HepG2 (cell line): ENCODE data around the gene RPL35. TPM values are rescaled to one million over a fixed set of nuclear protein-coding genes. Genes with fewer than 3 reads are reported as not detected.
A peak's percentile ranks its signal among the peaks of the same experiment; 100 is the strongest.

ENCODE experiments used
- AGO1 ChIP-seq: fragments of 200-400 bp; formaldehyde crosslinking; IDR thresholded peaks from 2 replicates; pipeline ENCODE4 v1.6.1; 2017; ENCODE audit warnings: mild to moderate bottlenecking, low read depth, low read length, moderate library complexity; ENCODE audit not compliant: poor library complexity, severe bottlenecking
- ARID5B ChIP-seq: IDR thresholded peaks from 2 replicates; pipeline ENCODE4 v1.4.0; 2020; ENCODE audit warnings: mild to moderate bottlenecking, missing genetic modification reagents
- CHD4 ChIP-seq: fragments of 200-600 bp; sonication (generic); IDR thresholded peaks from 2 replicates; pipeline ENCODE4 v1.7.0; 2017; ENCODE audit warnings: mild to moderate bottlenecking, low read length, borderline replicate concordance
- HES4 ChIP-seq: sonication (generic); formaldehyde crosslinking; IDR thresholded peaks from 2 replicates; pipeline ENCODE4 v1.9.0; 2021; ENCODE audit warnings: mild to moderate bottlenecking, missing genetic modification reagents, borderline replicate concordance
- IRX3 ChIP-seq: sonication (generic); formaldehyde crosslinking; IDR thresholded peaks from 2 replicates; pipeline ENCODE4 v1.8.1; 2023; ENCODE audit warnings: mild to moderate bottlenecking, low read depth, missing genetic modification reagents, borderline replicate concordance
- MAFF ChIP-seq: IDR thresholded peaks from 2 replicates; pipeline ENCODE4 v1.6.1; 2011; ENCODE audit warnings: low read depth, low read length, improper control_type of control experiment
- MAZ ChIP-seq, 2 experiments: sonication (generic) in 1 of 2; formaldehyde crosslinking in 1 of 2; IDR thresholded peaks; 2 replicates each; pipeline versions ENCODE4 v1.5.0 to v1.6.1; 2012 to 2020; ENCODE audit warnings: low read depth in 2 of 2, mild to moderate bottlenecking in 2 of 2, borderline replicate concordance in 1 of 2, improper control_type of control experiment in 1 of 2, low read length in 1 of 2, missing genetic modification reagents in 1 of 2, moderate library complexity in 1 of 2
- MIXL1 ChIP-seq: IDR thresholded peaks from 2 replicates; pipeline ENCODE4 v1.6.1; 2016
- PATZ1 ChIP-seq: sonication (generic); formaldehyde crosslinking; IDR thresholded peaks from 2 replicates; pipeline ENCODE4 v1.4.0; 2020; ENCODE audit warnings: missing genetic modification reagents
- RBM39 ChIP-seq: fragments of 200-400 bp; formaldehyde crosslinking; IDR thresholded peaks from one replicate; pipeline ENCODE4 v1.6.1; 2018; ENCODE audit warnings: antibody characterized with exemption, mild to moderate bottlenecking, low read depth, low read length; ENCODE audit not compliant: poor library complexity, severe bottlenecking
- SAP130 ChIP-seq: IDR thresholded peaks from 2 replicates; pipeline ENCODE4 v1.6.1; 2016; ENCODE audit warnings: low read depth
- STAG1 ChIP-seq: sonication (generic); formaldehyde crosslinking; IDR thresholded peaks from 2 replicates; pipeline ENCODE4 v1.4.0; 2020; ENCODE audit warnings: missing genetic modification reagents
- TCF12 ChIP-seq, 2 experiments: fragments of 450-650 bp in 1 of 2; sonication (generic) in 1 of 2; formaldehyde crosslinking in 1 of 2; IDR thresholded peaks; 2 replicates each; pipeline versions ENCODE4 v1.6.1 to v1.8.0; 2017 to 2022; ENCODE audit warnings: antibody characterized with exemption in 1 of 2, mild to moderate bottlenecking in 1 of 2, missing genetic modification reagents in 1 of 2, moderate library complexity in 1 of 2
- TRIM24 ChIP-seq: sonication (generic); formaldehyde crosslinking; IDR thresholded peaks from 2 replicates; pipeline ENCODE4 v1.8.0; 2022; ENCODE audit warnings: mild to moderate bottlenecking, missing genetic modification reagents
- ZMYM2 ChIP-seq: sonication (generic); formaldehyde crosslinking; IDR thresholded peaks from 2 replicates; pipeline ENCODE4 v1.8.0; 2022; ENCODE audit warnings: mild to moderate bottlenecking, missing genetic modification reagents
- ZMYM3 ChIP-seq: sonication (generic); formaldehyde crosslinking; IDR thresholded peaks from 2 replicates; pipeline ENCODE4 v1.5.1; 2020; ENCODE audit warnings: mild to moderate bottlenecking, missing genetic modification reagents
- ZNF329 ChIP-seq: sonication (generic); formaldehyde crosslinking; IDR thresholded peaks from 2 replicates; pipeline ENCODE4 v1.9.0; 2021; ENCODE audit warnings: low read depth, mild to moderate bottlenecking, missing genetic modification reagents
- ZNF558 ChIP-seq: sonication (generic); formaldehyde crosslinking; IDR thresholded peaks from 2 replicates; pipeline ENCODE4 v1.9.0; 2022; ENCODE audit warnings: mild to moderate bottlenecking, missing genetic modification reagents, borderline replicate concordance
- ZNF660 ChIP-seq: sonication (generic); formaldehyde crosslinking; IDR thresholded peaks from 2 replicates; pipeline ENCODE4 v1.5.1; 2020; ENCODE audit warnings: mild to moderate bottlenecking, low read depth, missing genetic modification reagents, borderline replicate concordance
- ZNF704 ChIP-seq: sonication (generic); formaldehyde crosslinking; IDR thresholded peaks from 2 replicates; pipeline ENCODE4 v1.8.1; 2023; ENCODE audit warnings: mild to moderate bottlenecking, inconsistent platforms, moderate library complexity, missing genetic modification reagents, borderline replicate concordance
- ZNF761 ChIP-seq: sonication (generic); formaldehyde crosslinking; conservative IDR thresholded peaks from 2 replicates; pipeline ENCODE4 v1.4.0; 2020; ENCODE audit warnings: mild to moderate bottlenecking, missing genetic modification reagents
- ZNF768 ChIP-seq: sonication (generic); formaldehyde crosslinking; IDR thresholded peaks from 2 replicates; pipeline ENCODE4 v1.4.0; 2020; ENCODE audit warnings: missing genetic modification reagents
- polyA plus RNA-seq, 8 experiments: library from polyadenylated mRNA; depleted of rRNA in 3 of 8; stranded (reverse) in 7 of 8; unstranded in 1 of 8; fragments of >200 nt; fragmentation: Illumina TruSeq in 4 of 8; extraction: Trizol in 4 of 8; gene quantifications; 2 replicates each; pipeline versions ENCODE4 v1.2.1 to v1.2.3, GENCODE V29; 2011 to 2016; ENCODE audit warnings: low read depth in 4 of 8, missing spikeins in 1 of 8, mixed read lengths in 1 of 8; ENCODE audit not compliant: insufficient read depth in 1 of 8
- total RNA-seq, 5 experiments: library from RNA; depleted of rRNA; stranded (reverse); fragments of >200 nt; fragmentation: Illumina TruSeq; extraction: Trizol; gene quantifications; 2 replicates each; pipeline ENCODE4 v1.2.3, GENCODE V29; 2016; ENCODE audit warnings: low read depth in 1 of 5

RPL35 gene
- total and polyA plus RNA-seq, 2 of the 13 experiments (the other 11 are each of a cell fraction or from before 2014, with no cell fraction given): 2,153 to 2,935 TPM

GRCh38 chr9:124839612-124840299, 22.0 kb downstream of the RPL35 start (continued):
- TF ChIP-seq HES4 (CRISPR knock-in tag) (no peak), RBM39 (no peak), CHD4 (no peak), IRX3 (CRISPR knock-in tag) (no peak), ARID5B (CRISPR knock-in tag) (no peak), MAFF (no peak), ZNF558 (CRISPR knock-in tag) (no peak), TCF12 (IDR thresholded peaks at IDR 0.05) (no peak), TCF12 (CRISPR knock-in tag; IDR thresholded peaks at IDR 0.05) (no peak), AGO1 (peak; percentile 32), TRIM24 (CRISPR knock-in tag) (no peak), ZNF761 (peak; percentile 43; the same call in 1 of the 2 replicates), ZMYM3 (CRISPR knock-in tag) (peak; percentile 46; the same call in 1 of the 2 replicates), ZNF660 (no peak), ZNF768 (CRISPR knock-in tag) (peak; percentile 97), ZNF329 (CRISPR knock-in tag) (no peak), SAP130 (no peak), MAZ (IDR thresholded peaks at IDR 0.05; ENCODE audit: borderline replicate concordance, low read depth, low read length) (no peak), MAZ (CRISPR knock-in tag; IDR thresholded peaks at IDR 0.05; ENCODE audit: low read depth) (no peak; the same call in 1 of the 2 replicates), PATZ1 (CRISPR knock-in tag) (peak; percentile 76; the same call in 1 of the 2 replicates), MIXL1 (CRISPR knock-in tag) (no peak), ZMYM2 (CRISPR knock-in tag) (0 out of 2 replicates have a peak, but pooled peaks have one; percentile 38), STAG1 (CRISPR knock-in tag) (peak; percentile 28; the same call in 1 of the 2 replicates), ZNF704 (CRISPR knock-in tag) (no peak)
